GM12878 (cell line): ENCODE measurements around the gene LIG1.

ENCODE experiments used
- CTCF ChIP-seq, 3 experiments: IDR thresholded peaks in 2 of 3; conservative IDR thresholded peaks in 1 of 3; 2 replicates each; pipeline ENCODE4 v1.5.1; 2011; ENCODE audit warnings: low read depth in 3 of 3, low read length in 3 of 3, mild to moderate bottlenecking in 3 of 3, control low read depth in 2 of 3, moderate library complexity in 2 of 3, inconsistent platforms in 1 of 3, mixed read lengths in 1 of 3; ENCODE audit not compliant: control insufficient read depth in 2 of 3, insufficient read depth in 1 of 3; ENCODE audit errors: extremely low read depth in 1 of 3
- KDM1A ChIP-seq: fragments of 200-600 bp; sonication (generic); IDR thresholded peaks from 2 replicates; pipeline ENCODE4 v1.6.1; 2016; ENCODE audit warnings: borderline replicate concordance
- MLLT1 ChIP-seq: fragments of 450-650 bp; IDR thresholded peaks from 2 replicates; pipeline ENCODE4 v1.6.1; 2016; ENCODE audit warnings: mild to moderate bottlenecking
- POLR2A ChIP-seq: IDR thresholded peaks from 2 replicates; pipeline ENCODE4 v1.6.1; 2011; ENCODE audit warnings: low read depth, mild to moderate bottlenecking, low read length
- SMC3 ChIP-seq: IDR thresholded peaks from 2 replicates; pipeline ENCODE4 v1.6.1; 2011; ENCODE audit warnings: low read length, improper control_type of control experiment, borderline replicate concordance
- TAF1 ChIP-seq: IDR thresholded peaks from 2 replicates; pipeline ENCODE4 v1.6.1; 2011; ENCODE audit warnings: mild to moderate bottlenecking, low read depth, low read length, borderline replicate concordance
- USF2 ChIP-seq: IDR thresholded peaks from 2 replicates; pipeline ENCODE4 v1.6.1; 2011; ENCODE audit warnings: low read depth, low read length, improper control_type of control experiment, borderline replicate concordance
- ZNF687 ChIP-seq: fragments of 450-650 bp; IDR thresholded peaks from 2 replicates; pipeline ENCODE4 v1.6.1; 2017; ENCODE audit warnings: mild to moderate bottlenecking, moderate library complexity

GRCh38 chr19:48103922-48104321 is 66.2 kb downstream of the LIG1 start:
- TF ChIP-seq MLLT1 (no peak), ZNF687 (no peak), KDM1A (no peak), POLR2A (no peak), CTCF (IDR thresholded peaks at IDR 0.05 in 2 of 3, conservative IDR thresholded peaks at IDR 0.05 in 1 of 3; ENCODE audit: control insufficient read depth in 2 of 3, extremely low read depth in 1 of 3, insufficient read depth in 1 of 3, low read depth in 3 of 3, low read length in 3 of 3) (no peak), SMC3 (no peak), TAF1 (no peak), USF2 (no peak)
